ENCODE data around the gene BIK.
"Not testable (repeated sequence)": the region's sequence is repeated elsewhere in the genome, so short reads cannot be mapped to it uniquely, and the experiment has no call there.

BIK gene

GRCh38 chr22:43110444-43110926 lies at the start of gene BIK:
BIK (plus strand) TSS chr22:43110750; CDS start chr22:43124023, 13,273 bp downstream.
- DNase-seq = peak; percentile 19

- no peak for DNase-seq
Measured at GRCh38 chr22:43066134-43066533, 44.4 kb upstream of the BIK start.

- no peak for DNase-seq
Measured at GRCh38 chr22:43066844-43067385, 43.6 kb upstream of the BIK start.

GRCh38 chr22:43077121-43077877 lies 33.3 kb upstream of the BIK start:
- DNase-seq = no peak

GRCh38 chr22:43078522-43078921 lies 32.0 kb upstream of the BIK start:
- no peak for DNase-seq

- no peak for DNase-seq
Measured at GRCh38 chr22:43079742-43080141, 30.8 kb upstream of the BIK start.

GRCh38 chr22:43080616-43081015 lies 29.9 kb upstream of the BIK start:
- DNase-seq = no peak

- no peak for DNase-seq
Measured at GRCh38 chr22:43081968-43082367, 28.6 kb upstream of the BIK start.

GRCh38 chr22:43085658-43086606 lies 24.6 kb upstream of the BIK start:
- no peak for DNase-seq

GRCh38 chr22:43088627-43088983 lies 21.9 kb upstream of the BIK start:
- DNase-seq = no peak

GRCh38 chr22:43088984-43089717 lies 21.4 kb upstream of the BIK start, which contains the start of gene TTLL1:
TTLL1 (minus strand) TSS chr22:43089391; CDS start chr22:43075586, 13,805 bp downstream.
- peak; percentile 78 for DNase-seq

GRCh38 chr22:43090130-43090789 lies 20.3 kb upstream of the BIK start:
- peak; percentile 40 for DNase-seq

- no peak for DNase-seq
Measured at GRCh38 chr22:43092085-43092484, 18.5 kb upstream of the BIK start.

GRCh38 chr22:43094085-43094484 lies 16.5 kb upstream of the BIK start:
- DNase-seq = no peak

- DNase-seq = no peak
Measured at GRCh38 chr22:43094551-43094950, 16.0 kb upstream of the BIK start.

GRCh38 chr22:43096420-43096819 lies 14.1 kb upstream of the BIK start:
- DNase-seq = no peak

- DNase-seq = no peak
Measured at GRCh38 chr22:43098356-43098755, 12.2 kb upstream of the BIK start.

- no peak for DNase-seq
Measured at GRCh38 chr22:43099095-43099494, 11.5 kb upstream of the BIK start.

- no peak for DNase-seq
Measured at GRCh38 chr22:43100225-43100624, 10.3 kb upstream of the BIK start.

GRCh38 chr22:43101306-43101705 lies 9.2 kb upstream of the BIK start:
- DNase-seq = no peak

- not testable (repeated sequence) for DNase-seq
Measured at GRCh38 chr22:43104056-43104625, 6.4 kb upstream of the BIK start.

GRCh38 chr22:43104950-43105349 lies 5.6 kb upstream of the BIK start:
- not testable (repeated sequence) for DNase-seq
